Choroid plexus epithelial cell (primary cell): ENCODE measurements around the gene LRRC36.

Experiments used
- DNase-seq: peaks from one replicate; pipeline ENCODE4 v3.0.0-alpha.2; 2010; ENCODE audit warnings: low read depth
- H3K4me3 ChIP-seq: 2 replicates; pipeline ENCODE4 v1.5.1; 2011; ENCODE audit warnings: low read depth, mild to moderate bottlenecking, control low read depth, low read length, moderate library complexity
- TF ChIP-seq, protein P1 (sequence below): conservative IDR thresholded peaks from 2 replicates; pipeline ENCODE4 v1.5.1; 2011; ENCODE audit warnings: low read depth, mild to moderate bottlenecking, control low read depth, inconsistent platforms, low read length, moderate library complexity

The LRRC36 gene

DNA sequence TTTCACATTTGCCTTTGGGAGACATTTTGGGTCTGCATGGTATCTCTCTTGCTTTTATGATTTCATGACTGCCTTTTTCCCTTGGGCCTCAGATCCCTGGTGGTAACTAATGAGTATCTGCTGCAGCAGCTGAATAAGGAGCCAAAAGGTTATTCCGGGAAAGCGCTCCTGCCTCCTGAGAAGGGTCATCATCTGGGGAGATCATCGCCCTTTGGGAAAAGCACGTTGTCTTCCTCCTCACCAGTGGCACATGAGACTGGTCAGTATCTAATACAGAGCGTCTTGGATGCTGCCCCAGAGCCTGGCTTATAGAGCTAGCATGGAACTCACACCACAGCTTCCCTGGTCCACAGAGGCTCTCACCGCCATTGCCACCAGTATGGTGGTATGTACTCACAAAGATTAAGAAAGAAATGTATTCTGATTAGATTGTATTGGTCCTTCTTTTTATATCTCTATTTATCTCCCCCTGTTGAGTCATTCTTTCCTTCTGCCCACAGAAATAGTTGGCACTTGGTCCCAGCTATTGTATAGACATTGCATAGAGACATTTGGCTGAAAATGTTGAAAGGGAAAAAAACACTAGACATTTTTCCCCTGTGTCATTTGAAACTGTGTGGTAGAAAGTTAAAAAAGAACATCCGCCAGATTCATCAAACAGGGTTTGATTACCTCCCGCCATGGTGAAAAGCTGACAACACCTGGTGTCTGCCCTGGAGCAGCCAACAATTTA is 58.3 kb downstream of the LRRC36 start:
- DNase-seq = no peak
- TF ChIP-seq, protein P1, sequence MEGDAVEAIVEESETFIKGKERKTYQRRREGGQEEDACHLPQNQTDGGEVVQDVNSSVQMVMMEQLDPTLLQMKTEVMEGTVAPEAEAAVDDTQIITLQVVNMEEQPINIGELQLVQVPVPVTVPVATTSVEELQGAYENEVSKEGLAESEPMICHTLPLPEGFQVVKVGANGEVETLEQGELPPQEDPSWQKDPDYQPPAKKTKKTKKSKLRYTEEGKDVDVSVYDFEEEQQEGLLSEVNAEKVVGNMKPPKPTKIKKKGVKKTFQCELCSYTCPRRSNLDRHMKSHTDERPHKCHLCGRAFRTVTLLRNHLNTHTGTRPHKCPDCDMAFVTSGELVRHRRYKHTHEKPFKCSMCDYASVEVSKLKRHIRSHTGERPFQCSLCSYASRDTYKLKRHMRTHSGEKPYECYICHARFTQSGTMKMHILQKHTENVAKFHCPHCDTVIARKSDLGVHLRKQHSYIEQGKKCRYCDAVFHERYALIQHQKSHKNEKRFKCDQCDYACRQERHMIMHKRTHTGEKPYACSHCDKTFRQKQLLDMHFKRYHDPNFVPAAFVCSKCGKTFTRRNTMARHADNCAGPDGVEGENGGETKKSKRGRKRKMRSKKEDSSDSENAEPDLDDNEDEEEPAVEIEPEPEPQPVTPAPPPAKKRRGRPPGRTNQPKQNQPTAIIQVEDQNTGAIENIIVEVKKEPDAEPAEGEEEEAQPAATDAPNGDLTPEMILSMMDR = no peak

DNA sequence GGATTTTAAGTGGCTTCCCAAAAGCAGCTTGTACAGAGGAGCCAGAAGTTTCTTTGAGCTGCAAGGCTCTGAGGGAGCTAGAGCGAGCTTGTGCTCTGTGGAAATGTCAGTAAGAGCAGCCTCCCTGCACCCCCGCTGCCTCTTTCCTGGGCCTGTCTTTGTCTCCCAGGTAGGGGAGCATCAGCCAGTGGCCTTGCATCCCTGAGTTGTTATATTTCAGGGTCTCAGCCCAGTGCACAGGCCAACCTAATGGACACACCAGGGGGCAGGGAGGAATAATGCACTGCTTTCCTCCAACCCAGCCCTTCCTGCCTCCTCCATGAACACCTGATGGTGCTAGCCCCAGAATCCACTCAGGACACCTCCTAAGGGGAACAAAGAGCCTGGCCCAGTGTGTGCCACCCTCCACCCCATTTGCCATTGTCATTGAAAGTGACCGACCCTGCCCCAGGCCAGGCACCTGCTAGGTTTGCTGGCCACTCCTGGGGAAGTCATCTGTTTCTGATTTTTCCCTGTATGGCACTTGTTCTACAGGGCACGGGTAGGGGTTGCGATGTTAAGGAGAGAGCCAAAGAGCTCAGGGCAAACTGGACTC is 60.3 kb downstream of the LRRC36 start:
- TF ChIP-seq, protein P1 = no peak
- H3K4me3 ChIP-seq = no peak overlapping the region
- no peak for DNase-seq

More for the DNA sequence above, 58.3 kb downstream of the LRRC36 start:
- H3K4me3 ChIP-seq = no peak overlapping the region

DNA sequence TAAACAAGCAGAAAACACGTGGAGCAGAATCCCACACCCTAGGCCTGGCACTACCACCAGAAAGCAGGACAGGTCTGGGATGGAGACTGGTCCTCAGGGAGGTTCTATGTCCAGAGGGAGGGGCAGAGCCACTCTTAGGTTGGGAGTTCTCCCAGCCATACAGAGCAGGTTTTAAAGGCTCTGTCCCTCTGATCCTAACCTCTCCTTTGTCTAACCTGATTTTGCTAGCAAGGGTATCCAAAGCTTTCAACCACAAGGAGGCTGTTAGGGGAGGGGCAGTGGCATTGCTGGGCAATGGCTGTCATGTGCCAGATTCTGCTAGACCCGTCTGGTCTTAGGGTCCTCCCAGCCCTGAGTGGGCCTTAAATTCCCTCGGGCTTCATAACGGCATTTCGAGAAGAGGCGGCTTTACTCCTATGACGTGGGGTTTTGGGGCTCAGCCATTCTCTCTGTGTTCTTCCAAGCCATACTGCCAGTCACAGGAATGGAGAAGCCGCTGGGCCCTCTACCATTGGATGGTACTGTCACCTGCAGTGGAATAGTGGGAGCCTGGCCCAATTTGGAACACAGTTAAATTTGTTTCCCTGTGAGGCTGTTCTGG is 61.0 kb downstream of the LRRC36 start:
- H3K4me3 ChIP-seq = no peak overlapping the region
- TF ChIP-seq, protein P1 = no peak
- no peak for DNase-seq

DNA sequence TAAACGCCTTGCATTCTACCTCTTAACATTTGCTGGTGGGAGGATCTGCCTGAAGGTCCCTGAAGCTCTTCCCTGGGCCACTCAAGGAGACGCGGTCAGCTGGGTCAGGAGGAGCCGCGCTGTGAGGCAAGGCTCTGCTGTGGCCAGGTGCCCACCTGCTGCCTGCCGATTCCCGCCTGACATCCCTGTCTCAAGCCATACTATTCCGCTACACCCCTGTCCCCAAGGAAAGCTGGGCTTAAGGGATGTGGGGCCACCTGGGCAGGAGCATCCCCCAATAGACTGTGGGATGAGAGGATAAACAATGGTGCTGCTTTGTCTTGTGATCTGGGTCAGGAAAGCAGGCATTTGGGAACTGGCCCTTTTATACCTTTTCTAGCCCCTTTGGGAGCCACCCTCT is 61.6 kb downstream of the LRRC36 start:
- H3K4me3 ChIP-seq = no peak overlapping the region
- TF ChIP-seq, protein P1 = no peak
- no peak for DNase-seq

DNA sequence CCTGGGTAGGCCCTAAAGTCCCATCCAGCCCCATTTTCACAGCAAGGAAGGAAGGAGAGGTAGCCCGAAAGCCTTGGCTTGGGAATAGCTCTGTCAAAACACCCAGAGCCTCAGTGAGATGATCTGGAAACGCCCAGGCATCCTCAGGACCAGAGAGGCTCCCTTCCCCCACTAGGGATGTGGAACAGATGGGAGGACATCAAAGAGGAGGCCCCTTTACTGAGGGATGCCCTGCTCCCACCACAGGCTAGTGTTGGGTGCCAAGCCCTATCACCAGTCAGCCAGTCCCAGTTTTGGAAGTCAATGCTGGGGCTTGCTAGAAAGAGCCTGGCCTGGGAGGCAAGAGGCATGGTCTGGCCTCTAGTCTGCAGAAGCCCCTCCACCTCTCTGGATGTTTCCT is 62.0 kb downstream of the LRRC36 start:
- DNase-seq = no peak
- TF ChIP-seq, protein P1 = no peak
- no peak overlapping the region for H3K4me3 ChIP-seq

DNA sequence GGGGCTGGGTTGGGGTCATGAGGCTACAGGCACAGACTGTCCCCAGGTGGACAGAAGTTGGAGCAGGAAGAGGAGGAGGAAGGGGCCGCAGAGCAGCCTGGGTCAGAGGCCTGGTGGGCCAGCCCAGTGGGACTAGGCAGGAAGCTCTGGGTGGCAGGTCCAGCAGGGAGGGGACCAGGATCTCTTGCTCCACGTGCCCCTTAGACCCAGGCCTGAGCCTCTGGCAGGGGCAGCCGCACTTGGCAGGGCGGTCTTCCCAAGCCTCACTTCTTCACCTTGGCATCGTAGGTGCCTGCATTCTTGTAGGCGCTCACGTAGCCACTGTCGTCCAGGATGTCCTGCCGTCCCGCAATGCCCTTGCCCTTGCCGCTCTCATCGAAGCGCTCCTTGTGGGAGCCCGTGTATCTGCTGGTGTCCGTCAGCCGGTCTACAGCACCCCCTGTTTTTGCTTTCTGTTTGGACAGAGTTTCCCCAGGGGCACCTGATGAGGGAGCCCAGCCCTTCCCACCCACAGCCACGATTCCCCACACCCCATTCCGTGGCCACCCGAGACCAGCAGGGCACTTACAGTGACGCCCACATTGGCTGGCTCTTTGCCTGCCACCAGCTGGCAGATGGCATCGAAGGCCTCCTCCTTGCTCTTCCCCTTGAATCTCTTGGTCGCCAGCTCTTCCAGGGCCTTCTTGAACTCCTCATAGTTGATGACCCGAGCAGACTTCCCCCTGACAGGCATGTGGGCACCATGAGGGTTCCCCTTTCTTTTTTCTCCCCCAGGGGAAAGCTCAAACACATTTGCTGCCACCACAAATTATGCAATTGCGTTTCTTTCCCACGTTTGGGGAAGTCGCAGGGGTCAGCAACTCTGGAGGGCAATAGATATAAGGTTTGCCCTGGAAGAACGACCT is 63.5 kb downstream of the LRRC36 start:
- H3K4me3 ChIP-seq = no peak overlapping the region
- TF ChIP-seq, protein P1 = no peak
- no peak for DNase-seq
